Stimulated activated CD8-positive, alpha-beta memory T cell treated with anti-CD3 and anti-CD28 coated beads, Interleukin-15, amount 100 ng/mL, for 24 hours (primary cell): ENCODE results near the gene KCNE3.
"Not testable (repeated sequence)": the region's sequence is repeated elsewhere in the genome, so short reads cannot be mapped to it uniquely, and the experiment has no call there.

Experiments
- DNase-seq: peaks from one replicate; pipeline ENCODE4 v3.0.0-alpha.2; 2020; ENCODE audit warnings: low read depth

The KCNE3 gene

DNA sequence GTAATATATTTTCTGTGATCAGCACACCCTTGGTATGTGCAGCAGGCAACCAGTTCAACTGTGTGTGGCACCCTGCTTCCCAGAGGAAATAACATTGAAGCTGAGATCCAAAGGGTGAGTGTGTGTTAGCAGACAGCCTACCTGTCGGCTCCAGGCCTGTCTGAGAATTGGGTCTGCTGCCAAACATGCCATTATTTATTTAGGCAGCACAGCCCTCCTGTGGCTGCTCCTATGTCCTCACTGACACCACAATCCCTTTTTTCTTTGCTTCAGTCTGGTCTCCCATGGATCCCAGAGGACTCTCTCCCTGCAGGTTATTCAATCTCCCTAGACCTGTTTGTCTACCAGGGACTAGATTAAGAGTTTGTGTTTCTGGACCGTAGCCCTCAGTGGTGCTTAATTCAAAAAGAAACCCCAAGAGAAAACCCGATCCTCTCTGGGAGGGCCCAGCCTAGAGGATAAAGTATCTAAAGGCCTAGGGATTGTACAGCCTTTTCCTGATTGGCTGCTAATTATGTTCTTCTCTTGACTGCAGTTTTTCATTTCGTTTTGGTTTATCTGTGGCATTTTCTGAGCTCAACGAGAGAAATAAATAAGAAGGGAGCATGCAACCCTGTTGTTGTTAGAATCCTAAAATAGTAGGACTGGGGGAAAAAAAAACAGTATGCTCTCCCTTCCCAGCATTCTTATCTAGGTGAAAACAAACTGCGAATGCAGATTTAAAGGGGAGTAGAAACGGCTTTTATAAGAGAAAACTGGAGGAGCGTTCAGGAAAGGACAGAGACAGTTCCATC is 24.1 kb downstream of the KCNE3 start:
- DNase-seq, result no peak

DNA sequence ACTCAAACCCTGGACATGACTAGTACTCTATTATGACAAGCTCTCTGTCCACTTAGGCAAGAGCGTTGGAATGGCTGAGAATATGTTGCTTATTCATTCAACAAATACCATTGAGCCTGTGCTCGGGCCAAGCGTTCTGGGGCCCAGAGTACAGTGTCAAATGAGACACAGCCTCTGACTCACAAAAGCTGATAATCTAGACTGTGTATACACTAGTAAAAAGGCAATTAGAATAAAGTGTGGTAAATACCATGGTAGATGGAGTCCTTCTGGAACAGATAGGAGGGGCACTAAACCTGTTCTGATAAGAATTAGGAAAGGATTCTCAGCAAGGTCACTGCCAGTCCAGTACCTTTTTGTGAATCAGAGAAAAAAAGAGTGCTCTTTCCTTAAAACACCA is 24.7 kb downstream of the KCNE3 start:
- no peak for DNase-seq

DNA sequence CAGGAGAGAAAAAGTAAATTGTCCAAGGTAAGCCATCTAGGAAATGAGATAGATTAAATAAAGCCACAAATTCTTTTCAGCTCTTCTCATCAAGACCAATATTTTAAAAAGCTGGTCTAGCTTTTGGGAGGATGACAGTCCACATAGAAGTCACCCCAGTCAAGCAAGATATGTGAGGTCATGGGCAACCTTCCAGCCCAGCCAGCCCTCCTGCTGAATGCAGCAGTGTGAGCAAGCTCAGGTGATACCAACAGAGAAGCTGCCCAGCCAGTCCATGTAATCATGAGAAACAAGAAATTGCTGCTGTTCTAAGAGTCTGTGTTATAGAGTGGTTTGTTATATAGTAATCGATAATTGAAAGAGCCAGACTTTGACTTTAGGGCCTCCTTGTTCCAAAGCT is 28.7 kb downstream of the KCNE3 start:
- no peak for DNase-seq

DNA sequence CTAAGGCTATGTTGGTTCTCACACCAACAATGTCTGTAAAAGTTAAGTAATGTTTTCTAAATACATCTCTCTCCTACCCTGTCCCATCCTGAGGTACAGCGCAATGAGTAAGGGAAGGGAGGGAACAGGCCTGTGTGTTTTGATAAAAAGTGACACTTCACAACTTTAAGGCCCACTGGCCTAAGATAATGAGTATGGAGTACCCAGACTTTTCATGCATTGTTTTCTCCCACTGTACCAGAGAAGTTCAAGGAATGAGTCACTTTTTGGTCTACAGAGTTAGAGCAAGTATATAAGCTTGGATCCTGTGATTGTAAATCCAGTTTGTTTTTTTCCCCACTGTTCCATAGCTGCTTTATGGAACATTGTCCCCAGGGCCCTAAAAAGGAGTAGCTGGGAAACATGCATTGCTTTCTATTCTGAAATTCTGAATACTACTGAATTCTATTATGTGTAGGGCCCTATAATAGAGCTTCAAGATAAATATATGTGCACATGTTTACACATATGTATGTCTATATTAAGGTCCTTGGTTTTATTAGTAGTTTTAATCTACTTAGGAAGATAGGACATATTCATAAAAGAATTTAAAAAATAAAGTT is 29.8 kb downstream of the KCNE3 start:
- no peak for DNase-seq

GRCh38 chr11:74434528-74434927 is 32.8 kb downstream of the KCNE3 start:
- no peak for DNase-seq

DNA sequence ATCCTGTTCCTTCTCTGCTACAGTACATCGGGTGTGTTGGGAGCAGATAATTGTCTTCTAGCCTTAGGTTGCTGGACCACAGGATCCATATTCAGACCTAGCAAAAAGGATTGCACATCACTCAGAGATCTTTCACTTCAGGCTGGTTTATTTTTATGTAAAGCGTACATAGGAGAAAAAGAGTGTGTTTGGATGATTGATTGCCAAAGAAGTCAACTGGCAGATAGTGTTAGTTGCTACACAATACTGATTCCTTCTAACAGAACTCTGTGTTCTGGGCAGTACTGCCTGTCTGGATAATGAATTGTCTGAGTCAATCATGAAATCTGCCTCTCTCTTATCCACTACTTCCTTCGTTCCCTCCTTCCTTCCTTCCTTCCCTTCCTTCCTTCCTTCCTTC is 38.1 kb downstream of the KCNE3 start:
- no peak for DNase-seq

- no peak for DNase-seq
These were observed 39.9 kb downstream of the KCNE3 start for GRCh38 chr11:74427384-74427886.

DNA sequence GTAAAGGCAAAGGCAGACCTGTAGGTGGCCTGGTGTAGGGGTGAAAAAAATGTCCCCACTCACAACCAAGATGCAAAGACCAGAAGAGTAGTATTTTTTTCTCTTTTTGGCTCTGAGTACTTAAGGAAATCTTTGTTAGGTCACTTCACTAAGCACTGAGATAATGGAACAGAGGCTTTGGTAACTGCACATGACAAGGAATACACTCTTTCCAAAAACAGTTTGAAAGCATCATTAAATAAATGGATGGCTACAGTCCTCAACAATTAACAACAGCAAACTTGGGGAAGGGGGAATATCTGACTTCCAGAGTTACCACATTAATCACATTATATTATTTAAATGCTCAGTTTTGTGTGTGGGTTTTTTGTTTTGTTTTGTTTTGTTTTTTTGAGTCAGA is 42.2 kb downstream of the KCNE3 start:
- DNase-seq, result no peak

GRCh38 chr11:74418509-74418895 is 48.8 kb downstream of the KCNE3 start:
- DNase-seq, result no peak

DNA sequence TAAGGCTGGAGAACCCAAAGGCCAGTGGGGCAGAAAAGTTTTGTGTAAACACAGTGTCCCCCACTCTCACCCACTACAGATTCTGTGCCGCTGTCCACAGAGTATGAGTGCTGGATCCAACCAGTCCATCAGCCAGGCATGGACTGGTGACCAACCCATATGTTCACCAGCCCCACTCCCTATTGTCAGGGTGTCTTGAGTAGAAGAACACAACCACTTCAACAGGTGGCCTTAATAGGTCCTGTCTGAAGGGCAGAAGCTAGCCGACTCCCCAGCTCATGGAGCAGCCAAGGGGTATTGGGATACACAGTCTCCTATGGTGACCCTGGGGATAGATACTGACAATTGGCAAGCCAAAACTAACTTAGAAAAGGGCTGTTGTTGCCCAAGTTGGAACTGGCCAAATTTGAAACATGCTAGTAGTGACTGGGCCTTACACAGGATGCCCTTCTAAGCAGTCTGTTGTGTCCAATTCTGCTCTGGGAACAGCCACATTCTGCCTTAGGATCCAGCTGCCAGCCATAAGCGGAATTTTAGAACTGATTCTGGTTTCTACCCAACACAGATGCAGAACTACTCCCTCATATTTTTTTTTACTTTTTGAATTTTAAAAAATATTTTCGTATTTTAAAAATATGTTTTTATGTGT is 49.4 kb downstream of the KCNE3 start:
- no peak for DNase-seq

DNA sequence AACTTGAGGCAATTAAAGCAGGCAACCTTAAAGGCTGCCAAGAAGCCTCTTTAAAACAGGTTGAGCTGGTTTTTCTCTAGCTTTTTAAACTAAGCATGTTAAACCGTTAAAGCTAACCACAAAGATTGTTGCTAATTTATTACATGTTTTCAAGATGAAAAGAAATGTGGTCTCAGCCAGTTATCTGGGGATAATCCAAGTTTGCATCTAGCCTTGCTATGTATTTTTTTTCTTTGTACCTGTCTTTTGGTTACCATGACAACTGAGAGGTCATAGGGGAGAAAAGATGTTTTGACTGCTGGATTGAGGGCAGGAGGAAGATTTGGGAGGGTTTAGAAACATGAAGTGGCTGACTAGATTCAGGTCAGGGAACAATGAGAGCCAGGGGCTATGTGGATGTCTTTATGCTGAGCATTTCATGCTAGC is 50.0 kb downstream of the KCNE3 start:
- no peak for DNase-seq

DNA sequence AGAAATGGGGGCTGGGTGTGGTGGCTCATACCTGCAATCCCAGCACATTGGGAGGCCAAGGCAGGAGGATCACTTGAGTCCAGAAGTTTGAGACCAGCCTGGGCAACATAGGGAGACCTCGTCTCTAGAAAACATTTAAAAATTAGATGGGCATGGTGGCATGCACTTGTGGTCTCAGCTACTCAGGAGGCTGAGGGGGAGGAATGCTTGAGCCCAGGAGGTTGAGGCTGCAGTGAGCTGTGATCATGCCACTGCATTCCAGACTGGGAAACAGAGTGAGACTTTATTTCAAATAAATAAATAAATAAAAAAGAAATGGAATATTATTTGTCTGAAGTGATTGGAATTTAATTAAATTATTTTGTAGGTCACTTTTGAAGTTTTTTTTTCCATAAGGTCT is 50.4 kb downstream of the KCNE3 start:
- not testable (repeated sequence) for DNase-seq

DNA sequence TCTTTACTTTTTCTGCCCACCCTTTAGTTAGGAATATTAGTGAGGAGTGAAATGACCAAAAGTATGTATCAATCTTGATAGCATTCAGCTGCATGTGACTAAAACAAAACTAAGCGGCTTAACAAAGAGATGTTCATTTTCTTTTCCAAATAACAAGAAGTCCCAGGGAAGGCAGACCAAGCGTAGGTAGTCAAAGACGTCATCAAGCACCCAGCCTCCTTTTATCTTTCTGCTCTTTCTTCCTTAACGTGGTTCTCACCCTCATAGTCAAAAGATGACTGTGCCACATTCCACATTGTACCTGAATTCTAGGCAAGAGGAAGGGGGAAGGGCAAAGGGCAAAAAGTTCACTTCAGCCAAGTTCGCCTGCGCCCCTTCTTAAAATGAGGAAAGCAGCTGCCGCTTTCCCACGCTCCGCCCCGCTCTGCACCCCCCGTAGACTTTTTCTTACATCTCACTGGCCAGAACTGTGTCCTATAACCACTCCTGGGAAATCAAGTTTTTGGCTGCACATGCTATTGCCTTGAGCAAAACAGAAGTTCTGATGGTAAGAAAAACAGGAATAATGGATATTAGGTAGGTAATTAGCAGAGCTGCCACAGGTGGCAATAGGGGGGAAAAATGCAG is 54.5 kb downstream of the KCNE3 start:
- DNase-seq, result no peak

DNA sequence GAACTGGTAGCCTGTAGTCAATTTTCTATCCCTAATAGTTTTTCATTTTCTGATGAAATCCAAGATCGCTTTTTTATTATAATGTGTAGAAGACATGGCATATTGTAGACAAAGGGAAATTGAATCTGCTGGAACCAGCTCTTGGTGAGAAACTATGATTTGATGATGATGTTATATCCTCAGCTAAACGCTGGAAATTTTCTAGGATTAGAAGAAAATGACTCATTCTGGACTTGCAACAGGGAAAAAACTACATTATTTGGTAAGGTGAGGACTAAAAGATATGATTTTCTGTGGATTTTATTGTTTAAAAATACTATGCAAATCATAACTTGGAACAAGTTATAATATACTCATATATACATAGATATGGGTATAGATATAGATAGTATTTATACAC is 55.0 kb downstream of the KCNE3 start:
- DNase-seq, result no peak

DNA sequence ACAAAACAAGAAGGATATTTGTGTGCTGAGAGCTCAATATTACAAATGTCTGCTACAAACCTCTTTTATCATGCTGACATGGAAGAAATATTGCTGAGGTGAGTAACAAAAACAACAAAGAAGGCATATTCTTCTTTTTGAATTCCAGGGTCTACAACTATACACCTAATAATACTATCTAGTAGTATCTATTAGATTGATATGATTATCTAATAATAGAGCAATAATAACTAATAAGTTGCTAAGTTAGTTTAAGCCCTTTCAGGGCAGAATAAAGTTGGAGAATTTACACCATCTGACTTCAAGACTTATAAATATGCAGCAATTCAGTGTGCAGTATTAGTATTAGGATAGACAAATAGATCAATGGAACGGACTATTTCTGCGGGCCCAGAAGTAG is 57.7 kb downstream of the KCNE3 start:
- DNase-seq, result no peak
